Upper lobe of left lung (tissue), 4 donors: Measurements from ENCODE around the gene CDK8.

Experiments
- CTCF ChIP-seq, 6 experiments: fragments of 450-650 bp in 4 of 6; fragments of 200-600 bp in 2 of 6; sonication (generic) in 2 of 6; IDR thresholded peaks; one replicate each; pipeline ENCODE4 v1.5.1; 2016 to 2019; ENCODE audit warnings: antibody characterized with exemption in 6 of 6
- POLR2AphosphoS5 ChIP-seq, 2 donors: sonication (generic); formaldehyde crosslinking; IDR thresholded peaks; one replicate each; pipeline ENCODE4 v1.5.1; 2017; ENCODE audit warnings: antibody characterized with exemption in 2 of 2

- TF ChIP-seq CTCF (IDR thresholded peaks at IDR 0.05): peak in 1 of 6 experiments; percentile 16
- peak; percentile 36 to 85 for TF ChIP-seq POLR2AphosphoS5 (IDR thresholded peaks at IDR 0.05)
Observed at GRCh38 chr13:26253787-26254582, at the start of gene CDK8.
